ENCODE measurements around the gene CALML5.

Gene CALML5

GRCh38 chr10:5498791-5499492 lies 428 bp downstream of the CALML5 start:
- H3K27ac ChIP-seq (ENCODE audit: low read depth, low read length, severe bottlenecking): no peak overlapping the region
- no peaks in the 10 kb centered on the region for H3K9me3 ChIP-seq (ENCODE audit: control insufficient read depth, low read length)
- no peaks in the 10 kb centered on the region for H3K36me3 ChIP-seq (ENCODE audit: control insufficient read depth, insufficient read depth, low read length)
- H3K4me3 ChIP-seq (ENCODE audit: extremely low read depth, insufficient read depth, low read length, poor library complexity, severe bottlenecking): no peak overlapping the region
- WGBS, 2 experiments (ENCODE audit: insufficient coverage in 2 of 2): 92 to 94% methylated on average over 50 to 61 of the region's 61 CpGs
- no peaks in the 10 kb centered on the region for H3K4me1 ChIP-seq (ENCODE audit: control insufficient read depth, insufficient read depth, low read length, poor library complexity, severe bottlenecking)

GRCh38 chr10:5497948-5498730 lies 1.2 kb downstream of the CALML5 start:
- H3K27ac ChIP-seq (ENCODE audit: low read depth, low read length, severe bottlenecking): no peak overlapping the region
- no peak overlapping the region for H3K4me3 ChIP-seq (ENCODE audit: extremely low read depth, insufficient read depth, low read length, poor library complexity, severe bottlenecking)
- H3K4me1 ChIP-seq (ENCODE audit: control insufficient read depth, insufficient read depth, low read length, poor library complexity, severe bottlenecking): no peaks in the 10 kb centered on the region
- no peaks in the 10 kb centered on the region for H3K36me3 ChIP-seq (ENCODE audit: control insufficient read depth, insufficient read depth, low read length)
- H3K9me3 ChIP-seq (ENCODE audit: control insufficient read depth, low read length): no peaks in the 10 kb centered on the region
- 90 to 91% methylated on average over 11 to 13 of the region's 19 CpGs for WGBS, 2 experiments (ENCODE audit: insufficient coverage in 2 of 2)

- Histone ChIP-seq H3K4me3 (ENCODE audit: extremely low read depth, insufficient read depth, low read length, poor library complexity, severe bottlenecking) (no peak overlapping the region), H3K9me3 (ENCODE audit: control insufficient read depth, low read length) (peaks cover 2% of the 10 kb centered on the region), H3K36me3 (ENCODE audit: control insufficient read depth, insufficient read depth, low read length) (no peaks in the 10 kb centered on the region), H3K27ac (ENCODE audit: low read depth, low read length, severe bottlenecking) (no peak overlapping the region), H3K4me1 (ENCODE audit: control insufficient read depth, insufficient read depth, low read length, poor library complexity, severe bottlenecking) (no peaks in the 10 kb centered on the region)
- 84 to 94% methylated on average over 5 to 6 of the region's 6 CpGs for WGBS, 2 experiments (ENCODE audit: insufficient coverage in 2 of 2)
Observed at GRCh38 chr10:5497289-5497688, 2.1 kb downstream of the CALML5 start.

GRCh38 chr10:5496261-5497250 lies 2.8 kb downstream of the CALML5 start:
- 94 to 95% methylated on average over 13 of the region's 25 CpGs for WGBS, 2 experiments (ENCODE audit: insufficient coverage in 2 of 2)

GRCh38 chr10:5494611-5495010 lies 4.8 kb downstream of the CALML5 start:
- H3K4me3 ChIP-seq (ENCODE audit: extremely low read depth, insufficient read depth, low read length, poor library complexity, severe bottlenecking): no peak overlapping the region
- H3K36me3 ChIP-seq (ENCODE audit: control insufficient read depth, insufficient read depth, low read length): no peaks in the 10 kb centered on the region
- no peak overlapping the region for H3K27ac ChIP-seq (ENCODE audit: low read depth, low read length, severe bottlenecking)
- WGBS, 2 experiments (ENCODE audit: insufficient coverage in 2 of 2): 85 to 88% methylated on average over 5 to 7 of the region's 8 CpGs
- no peaks in the 10 kb centered on the region for H3K4me1 ChIP-seq (ENCODE audit: control insufficient read depth, insufficient read depth, low read length, poor library complexity, severe bottlenecking)
- peaks cover 4% of the 10 kb centered on the region for H3K9me3 ChIP-seq (ENCODE audit: control insufficient read depth, low read length)

More at GRCh38 chr10:5496261-5497250, 2.8 kb downstream of the CALML5 start:
- no peak overlapping the region for H3K27ac ChIP-seq (ENCODE audit: low read depth, low read length, severe bottlenecking)
- no peaks in the 10 kb centered on the region for H3K4me1 ChIP-seq (ENCODE audit: control insufficient read depth, insufficient read depth, low read length, poor library complexity, severe bottlenecking)
- peaks cover 4% of the 10 kb centered on the region for H3K9me3 ChIP-seq (ENCODE audit: control insufficient read depth, low read length)
- no peaks in the 10 kb centered on the region for H3K36me3 ChIP-seq (ENCODE audit: control insufficient read depth, insufficient read depth, low read length)
- no peak overlapping the region for H3K4me3 ChIP-seq (ENCODE audit: extremely low read depth, insufficient read depth, low read length, poor library complexity, severe bottlenecking)

- WGBS, 2 experiments (ENCODE audit: insufficient coverage in 2 of 2): 75 to 87% methylated on average over 3 of the region's 3 CpGs
- H3K9me3 ChIP-seq (ENCODE audit: control insufficient read depth, low read length): peaks cover 4% of the 10 kb centered on the region
- no peaks in the 10 kb centered on the region for H3K4me1 ChIP-seq (ENCODE audit: control insufficient read depth, insufficient read depth, low read length, poor library complexity, severe bottlenecking)
- no peaks in the 10 kb centered on the region for H3K36me3 ChIP-seq (ENCODE audit: control insufficient read depth, insufficient read depth, low read length)
- H3K27ac ChIP-seq (ENCODE audit: low read depth, low read length, severe bottlenecking): no peak overlapping the region
- H3K4me3 ChIP-seq (ENCODE audit: extremely low read depth, insufficient read depth, low read length, poor library complexity, severe bottlenecking): no peak overlapping the region
Observed at GRCh38 chr10:5493691-5494090, 5.7 kb downstream of the CALML5 start.

- no peak overlapping the region for H3K27ac ChIP-seq (ENCODE audit: low read depth, low read length, severe bottlenecking)
- no peaks in the 10 kb centered on the region for H3K36me3 ChIP-seq (ENCODE audit: control insufficient read depth, insufficient read depth, low read length)
- peaks cover 4% of the 10 kb centered on the region for H3K9me3 ChIP-seq (ENCODE audit: control insufficient read depth, low read length)
- no peaks in the 10 kb centered on the region for H3K4me1 ChIP-seq (ENCODE audit: control insufficient read depth, insufficient read depth, low read length, poor library complexity, severe bottlenecking)
- H3K4me3 ChIP-seq (ENCODE audit: extremely low read depth, insufficient read depth, low read length, poor library complexity, severe bottlenecking): no peak overlapping the region
- 90 to 93% methylated on average over 8 to 10 of the region's 13 CpGs for WGBS, 2 experiments (ENCODE audit: insufficient coverage in 2 of 2)
Observed at GRCh38 chr10:5492929-5493576, 6.3 kb downstream of the CALML5 start.

GRCh38 chr10:5492322-5492855 lies 7.0 kb downstream of the CALML5 start:
- WGBS, 2 experiments (ENCODE audit: insufficient coverage in 2 of 2): 89 to 93% methylated on average over 2 to 3 of the region's 4 CpGs
- Histone ChIP-seq H3K27ac (ENCODE audit: low read depth, low read length, severe bottlenecking) (no peak overlapping the region), H3K9me3 (ENCODE audit: control insufficient read depth, low read length) (peaks cover 4% of the 10 kb centered on the region), H3K4me3 (ENCODE audit: extremely low read depth, insufficient read depth, low read length, poor library complexity, severe bottlenecking) (no peak overlapping the region), H3K36me3 (ENCODE audit: control insufficient read depth, insufficient read depth, low read length) (no peaks in the 10 kb centered on the region), H3K4me1 (ENCODE audit: control insufficient read depth, insufficient read depth, low read length, poor library complexity, severe bottlenecking) (no peaks in the 10 kb centered on the region)

- Histone ChIP-seq H3K4me1 (ENCODE audit: control insufficient read depth, insufficient read depth, low read length, poor library complexity, severe bottlenecking) (no peaks in the 10 kb centered on the region), H3K4me3 (ENCODE audit: extremely low read depth, insufficient read depth, low read length, poor library complexity, severe bottlenecking) (no peak overlapping the region), H3K36me3 (ENCODE audit: control insufficient read depth, insufficient read depth, low read length) (no peaks in the 10 kb centered on the region), H3K9me3 (ENCODE audit: control insufficient read depth, low read length) (peaks cover 4% of the 10 kb centered on the region), H3K27ac (ENCODE audit: low read depth, low read length, severe bottlenecking) (no peak overlapping the region)
- 83 to 95% methylated on average over 3 to 5 of the region's 7 CpGs for WGBS, 2 experiments (ENCODE audit: insufficient coverage in 2 of 2)
Observed at GRCh38 chr10:5491477-5491876, 7.9 kb downstream of the CALML5 start.
